Measurements from ENCODE around the gene ZNF277. TPM values are rescaled to one million over a fixed set of nuclear protein-coding genes. Genes with fewer than 3 reads are reported as not detected.
"Not testable (repeated sequence)": the region's sequence is repeated elsewhere in the genome, so short reads cannot be mapped to it uniquely, and the experiment has no call there.

The ZNF277 gene
- polyA plus RNA-seq, 1 donor = 27.4 TPM

- H3K9me3 ChIP-seq (ENCODE audit: control insufficient read depth, low read depth, low read length) = no peaks in the 10 kb centered on the region
- WGBS (ENCODE audit: insufficient coverage, low lambda C conversion rate) = 68% methylated on average over 3 of the region's 11 CpGs
These were observed 177.3 kb downstream of the ZNF277 start for GRCh38 chr7:112383671-112384417.

GRCh38 chr7:112385516-112385915 lies 179.0 kb downstream of the ZNF277 start:
- peak; percentile 59 to 78 for DNase-seq
- no peaks in the 10 kb centered on the region for H3K36me3 ChIP-seq (ENCODE audit: control insufficient read depth, insufficient read depth, low read length)
- no peak overlapping the region for H3K27ac ChIP-seq (ENCODE audit: low read length)
- no peak overlapping the region for H3K4me3 ChIP-seq (ENCODE audit: low read length)
- no peaks in the 10 kb centered on the region for H3K27me3 ChIP-seq (ENCODE audit: control insufficient read depth, insufficient read depth, low read length)
- WGBS (ENCODE audit: insufficient coverage, low lambda C conversion rate) = 92% methylated on average over 2 of the region's 3 CpGs
- no peaks in the 10 kb centered on the region for H3K9me3 ChIP-seq (ENCODE audit: control insufficient read depth, low read depth, low read length)
- H3K4me1 ChIP-seq (ENCODE audit: control insufficient read depth, insufficient read depth, low read length) = peaks cover 2% of the 10 kb centered on the region

More at GRCh38 chr7:112383671-112384417, 177.3 kb downstream of the ZNF277 start:
- Histone ChIP-seq H3K4me1 (ENCODE audit: control insufficient read depth, insufficient read depth, low read length) (peaks cover 2% of the 10 kb centered on the region), H3K27me3 (ENCODE audit: control insufficient read depth, insufficient read depth, low read length) (no peaks in the 10 kb centered on the region), H3K36me3 (ENCODE audit: control insufficient read depth, insufficient read depth, low read length) (no peaks in the 10 kb centered on the region), H3K27ac (ENCODE audit: low read length) (no peak overlapping the region), H3K4me3 (ENCODE audit: low read length) (no peak overlapping the region)
- peak in 1 of 2 donors; percentile 11 for DNase-seq

DNA sequence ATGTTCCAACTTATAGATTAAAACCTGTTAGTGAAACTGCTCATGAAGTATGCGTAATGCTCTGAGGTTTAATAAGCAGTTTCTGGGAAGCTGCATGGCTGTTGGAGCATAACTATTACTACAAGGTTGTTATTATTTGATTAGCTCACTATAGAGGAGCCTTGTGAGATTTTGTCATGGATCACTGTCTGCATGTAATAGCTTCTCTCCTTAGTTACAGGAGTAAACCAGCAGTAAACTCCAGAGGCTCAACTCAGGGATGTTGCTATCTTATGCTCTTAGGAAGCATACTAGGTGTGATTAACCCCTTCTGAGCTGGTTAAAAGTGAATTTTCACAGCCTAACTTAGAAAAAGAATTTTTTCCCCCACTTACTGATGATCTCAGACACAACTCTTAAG lies 180.1 kb downstream of the ZNF277 start:
- peak in 1 of 2 donors; percentile 29 for DNase-seq
- Histone ChIP-seq H3K27ac (ENCODE audit: low read length) (no peak overlapping the region), H3K9me3 (ENCODE audit: control insufficient read depth, low read depth, low read length) (no peaks in the 10 kb centered on the region), H3K4me1 (ENCODE audit: control insufficient read depth, insufficient read depth, low read length) (peaks cover 2% of the 10 kb centered on the region), H3K4me3 (ENCODE audit: low read length) (no peak overlapping the region), H3K27me3 (ENCODE audit: control insufficient read depth, insufficient read depth, low read length) (no peaks in the 10 kb centered on the region), H3K36me3 (ENCODE audit: control insufficient read depth, insufficient read depth, low read length) (no peaks in the 10 kb centered on the region)
- no CpG with 5 or more reads among the region's 1 CpG for WGBS (ENCODE audit: insufficient coverage, low lambda C conversion rate)

DNA sequence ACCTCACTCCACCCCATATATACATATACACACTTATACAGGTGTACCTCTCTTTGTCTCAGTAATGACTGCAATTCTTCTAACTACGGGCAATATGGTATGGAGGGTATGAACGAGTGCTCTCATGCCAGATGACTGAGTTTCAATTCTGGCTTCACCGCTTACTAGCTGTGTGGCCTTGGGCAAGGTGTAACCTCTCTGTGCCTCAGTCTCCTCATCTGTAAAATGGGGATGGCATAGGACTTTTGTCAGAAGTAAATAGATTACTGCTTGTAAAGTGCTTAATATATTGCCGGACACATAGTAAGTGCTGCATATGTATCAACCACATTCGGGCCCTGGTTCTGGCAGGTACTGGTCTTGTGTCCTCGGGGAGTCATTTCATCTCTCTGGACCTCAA lies 183.7 kb downstream of the ZNF277 start:
- 100% methylated on average over 1 of the region's 6 CpGs for WGBS (ENCODE audit: insufficient coverage, low lambda C conversion rate)
- Histone ChIP-seq H3K27ac (ENCODE audit: low read length) (no peak overlapping the region), H3K36me3 (ENCODE audit: control insufficient read depth, insufficient read depth, low read length) (no peaks in the 10 kb centered on the region), H3K27me3 (ENCODE audit: control insufficient read depth, insufficient read depth, low read length) (no peaks in the 10 kb centered on the region), H3K4me3 (ENCODE audit: low read length) (no peak overlapping the region), H3K4me1 (ENCODE audit: control insufficient read depth, insufficient read depth, low read length) (peaks cover 8% of the 10 kb centered on the region), H3K9me3 (ENCODE audit: control insufficient read depth, low read depth, low read length) (no peaks in the 10 kb centered on the region)
- DNase-seq = no peak

DNA sequence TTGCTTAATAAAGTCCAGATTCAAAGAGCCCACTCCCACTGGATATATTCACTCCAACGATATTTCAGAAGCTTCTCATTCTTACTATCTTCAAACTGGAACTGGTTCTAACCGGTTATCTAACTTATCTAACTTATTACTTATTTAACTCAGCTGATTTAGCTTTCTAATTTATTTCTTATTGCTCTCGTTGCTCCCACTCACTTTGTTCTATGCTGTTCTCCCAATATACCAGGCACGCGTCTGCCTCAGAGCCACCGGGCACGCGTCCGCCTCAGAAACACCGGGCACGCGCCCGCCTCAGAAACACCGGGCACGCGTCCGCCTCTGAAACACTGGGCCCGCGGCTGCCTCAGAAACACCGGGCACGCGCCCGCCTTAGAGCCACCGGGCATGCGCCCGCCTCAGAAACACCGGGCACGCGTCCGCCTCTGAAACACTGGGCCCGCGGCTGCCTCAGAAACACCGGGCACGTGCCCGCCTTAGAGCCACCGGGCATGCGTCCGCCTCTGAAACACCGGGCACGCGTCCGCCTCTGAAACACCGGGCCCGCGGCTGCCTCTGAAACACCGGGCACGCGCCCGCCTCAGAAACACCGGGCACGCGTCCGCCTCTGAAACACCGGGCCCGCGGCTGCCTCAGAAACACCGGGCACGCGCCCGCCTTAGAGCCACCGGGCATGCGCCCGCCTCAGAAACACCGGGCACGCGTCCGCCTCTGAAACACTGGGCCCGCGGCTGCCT lies 184.8 kb downstream of the ZNF277 start:
- not testable (repeated sequence) for H3K36me3 ChIP-seq (ENCODE audit: control insufficient read depth, insufficient read depth, low read length); H3K4me1 ChIP-seq (ENCODE audit: control insufficient read depth, insufficient read depth, low read length); H3K9me3 ChIP-seq (ENCODE audit: control insufficient read depth, low read depth, low read length); H3K27me3 ChIP-seq (ENCODE audit: control insufficient read depth, insufficient read depth, low read length)
- peak; percentile 40 to 76 for DNase-seq
- peak overlapping the region; percentile 49 for H3K4me3 ChIP-seq (ENCODE audit: low read length)
- H3K27ac ChIP-seq (ENCODE audit: low read length) = peak overlapping the region; percentile 80
- WGBS (ENCODE audit: insufficient coverage, low lambda C conversion rate) = 0% methylated on average over 1 of the region's 69 CpGs

GRCh38 chr7:112391841-112392286 lies 185.4 kb downstream of the ZNF277 start:
- no CpG with 5 or more reads among the region's 37 CpGs for WGBS (ENCODE audit: insufficient coverage, low lambda C conversion rate)
- H3K4me3 ChIP-seq (ENCODE audit: low read length) = peak overlapping the region; percentile 49
- peak overlapping the region; percentile 80 for H3K27ac ChIP-seq (ENCODE audit: low read length)
- H3K27me3 ChIP-seq (ENCODE audit: control insufficient read depth, insufficient read depth, low read length); H3K36me3 ChIP-seq (ENCODE audit: control insufficient read depth, insufficient read depth, low read length); H3K4me1 ChIP-seq (ENCODE audit: control insufficient read depth, insufficient read depth, low read length); H3K9me3 ChIP-seq (ENCODE audit: control insufficient read depth, low read depth, low read length): not testable (repeated sequence)
- peak; percentile 45 to 85 for DNase-seq

Other genes starting within 250 kb of the ZNF277 start
- gene DOCK4, start 296 bp upstream of the ZNF277 start, polyA plus RNA-seq = 8.1 TPM
- 51.0 TPM for gene IFRD1, start 243.8 kb downstream of the ZNF277 start, polyA plus RNA-seq